Neural crest cell (in vitro differentiated cells): Measurements from ENCODE around the gene TUBA1C. TPM values are rescaled to one million over a fixed set of nuclear protein-coding genes. Genes with fewer than 3 reads are reported as not detected.
A peak's percentile ranks its signal among the peaks of the same experiment; 100 is the strongest.

Experiments
- DNase-seq: peaks from one replicate; pipeline ENCODE4 v3.0.0; 2021; ENCODE audit warnings: low read depth, mixed read lengths, low spot score
- H3K27ac Mint-ChIP-seq: one replicate; pipeline ENCODE4 v1.8.0; 2021; ENCODE audit warnings: mild to moderate bottlenecking, mixed read lengths; ENCODE audit not compliant: unreplicated experiment
- H3K27me3 Mint-ChIP-seq: 2 replicates; pipeline ENCODE4 v1.8.0; 2021; ENCODE audit warnings: low read depth, mild to moderate bottlenecking, mixed read lengths
- H3K36me3 Mint-ChIP-seq: 2 replicates; pipeline ENCODE4 v1.8.0; 2021; ENCODE audit warnings: low read depth, mild to moderate bottlenecking, mixed read lengths
- H3K4me1 Mint-ChIP-seq: 2 replicates; pipeline ENCODE4 v1.8.0; 2021; ENCODE audit warnings: mixed read lengths
- H3K4me3 Mint-ChIP-seq: one replicate; pipeline ENCODE4 v1.8.0; 2021; ENCODE audit warnings: mild to moderate bottlenecking, mixed read lengths
- H3K9me3 Mint-ChIP-seq: 2 replicates; pipeline ENCODE4 v1.8.0; 2021; ENCODE audit warnings: mixed read lengths
- CTCF ChIP-seq: fragments of 200-600 bp; sonication (generic); conservative IDR thresholded peaks from 2 replicates; pipeline ENCODE4 v1.5.0; 2021; ENCODE audit warnings: antibody characterized with exemption, mild to moderate bottlenecking
- total RNA-seq: library from RNA; stranded (reverse); gene quantifications from 2 replicates; pipeline ENCODE4 v1.2.1, GENCODE V29; 2021

TUBA1C gene
- total RNA-seq, 1 donor from 2014 or later, result 203 TPM

- no peak overlapping the region for H3K4me3 Mint-ChIP-seq
- peaks cover 15% of the 10 kb centered on the region for H3K27me3 Mint-ChIP-seq
- no peaks in the 10 kb centered on the region for H3K36me3 Mint-ChIP-seq
- H3K4me1 Mint-ChIP-seq, result peaks cover 28% of the 10 kb centered on the region
- DNase-seq, result no peak
- H3K9me3 Mint-ChIP-seq, result no peaks in the 10 kb centered on the region
- TF ChIP-seq CTCF, result no peak
- no peak overlapping the region for H3K27ac Mint-ChIP-seq
These were observed 18.9 kb downstream of the TUBA1C start for GRCh38 chr12:49283541-49284429.

GRCh38 chr12:49284672-49285071 lies 19.8 kb downstream of the TUBA1C start:
- Mint-ChIP-seq H3K36me3 (no peaks in the 10 kb centered on the region), H3K27ac (no peak overlapping the region), H3K4me1 (peaks cover 23% of the 10 kb centered on the region), H3K9me3 (no peaks in the 10 kb centered on the region), H3K4me3 (no peak overlapping the region), H3K27me3 (peaks cover 21% of the 10 kb centered on the region)
- no peak for DNase-seq
- no peak for TF ChIP-seq CTCF

GRCh38 chr12:49287876-49288275 lies 23.0 kb downstream of the TUBA1C start:
- H3K27ac Mint-ChIP-seq, result no peak overlapping the region
- H3K36me3 Mint-ChIP-seq, result no peaks in the 10 kb centered on the region
- H3K27me3 Mint-ChIP-seq, result peaks cover 36% of the 10 kb centered on the region
- no peak for TF ChIP-seq CTCF
- DNase-seq, result no peak
- H3K4me3 Mint-ChIP-seq, result no peak overlapping the region
- no peaks in the 10 kb centered on the region for H3K9me3 Mint-ChIP-seq
- peaks cover 5% of the 10 kb centered on the region for H3K4me1 Mint-ChIP-seq

GRCh38 chr12:49288412-49288853 lies 23.6 kb downstream of the TUBA1C start:
- Mint-ChIP-seq H3K36me3 (no peaks in the 10 kb centered on the region), H3K4me3 (no peak overlapping the region), H3K9me3 (no peaks in the 10 kb centered on the region), H3K27ac (no peak overlapping the region), H3K27me3 (peaks cover 42% of the 10 kb centered on the region), H3K4me1 (peaks cover 5% of the 10 kb centered on the region)
- DNase-seq, result peak; percentile 67
- TF ChIP-seq CTCF, result peak; percentile 92

GRCh38 chr12:49288922-49289555 lies 24.2 kb downstream of the TUBA1C start:
- H3K4me3 Mint-ChIP-seq, result no peak overlapping the region
- H3K27ac Mint-ChIP-seq, result no peak overlapping the region
- no peak for DNase-seq
- no peak for TF ChIP-seq CTCF
- no peaks in the 10 kb centered on the region for H3K36me3 Mint-ChIP-seq
- H3K9me3 Mint-ChIP-seq, result no peaks in the 10 kb centered on the region
- H3K27me3 Mint-ChIP-seq, result peaks cover 48% of the 10 kb centered on the region
- peaks cover 5% of the 10 kb centered on the region for H3K4me1 Mint-ChIP-seq
